ENCODE data around the gene ARHGEF11.
"Not testable (repeated sequence)": the region's sequence is repeated elsewhere in the genome, so short reads cannot be mapped to it uniquely, and the experiment has no call there.

The ARHGEF11 gene

GRCh38 chr1:157045250-157046218 lies at the start of gene ARHGEF11:
Gene ARHGEF11, minus strand, starts transcription at chr1:157045742. Its CDS starts 1,412 bp downstream, at chr1:157044330.
- peak; percentile 31 for FAIRE-seq

GRCh38 chr1:157095091-157095490 lies 49.5 kb upstream of the ARHGEF11 start:
- FAIRE-seq (no peak), DNase-seq (ENCODE audit: extremely low spot score, insufficient read length, low read depth) (no peak)

More at GRCh38 chr1:157045250-157046218, at the start of gene ARHGEF11:
- peak; percentile 53 for DNase-seq (ENCODE audit: extremely low spot score, insufficient read length, low read depth)

GRCh38 chr1:157092831-157093230 lies 47.3 kb upstream of the ARHGEF11 start:
- no peak for FAIRE-seq

GRCh38 chr1:157091668-157092273 lies 46.2 kb upstream of the ARHGEF11 start:
- no peak for DNase-seq (ENCODE audit: extremely low spot score, insufficient read length, low read depth)
- FAIRE-seq: no peak

More at GRCh38 chr1:157092831-157093230, 47.3 kb upstream of the ARHGEF11 start:
- no peak for DNase-seq (ENCODE audit: extremely low spot score, insufficient read length, low read depth)

GRCh38 chr1:157091186-157091585 lies 45.6 kb upstream of the ARHGEF11 start:
- DNase-seq (ENCODE audit: extremely low spot score, insufficient read length, low read depth): no peak
- no peak for FAIRE-seq

GRCh38 chr1:157090771-157091170 lies 45.2 kb upstream of the ARHGEF11 start:
- FAIRE-seq: no peak
- no peak for DNase-seq (ENCODE audit: extremely low spot score, insufficient read length, low read depth)

- FAIRE-seq (peak; percentile 87), DNase-seq (ENCODE audit: extremely low spot score, insufficient read length, low read depth) (peak; percentile 69)
These were observed 44.7 kb upstream of the ARHGEF11 start for GRCh38 chr1:157090196-157090647.

GRCh38 chr1:157089789-157090188 lies 44.2 kb upstream of the ARHGEF11 start:
- no peak for DNase-seq (ENCODE audit: extremely low spot score, insufficient read length, low read depth)
- no peak for FAIRE-seq

GRCh38 chr1:157088607-157089006 lies 43.1 kb upstream of the ARHGEF11 start:
- FAIRE-seq: no peak
- no peak for DNase-seq (ENCODE audit: extremely low spot score, insufficient read length, low read depth)

- FAIRE-seq: no peak
These were observed 41.5 kb upstream of the ARHGEF11 start for GRCh38 chr1:157087030-157087429.

GRCh38 chr1:157086299-157086698 lies 40.8 kb upstream of the ARHGEF11 start:
- DNase-seq (ENCODE audit: extremely low spot score, insufficient read length, low read depth) (no peak), FAIRE-seq (no peak)

More at GRCh38 chr1:157087030-157087429, 41.5 kb upstream of the ARHGEF11 start:
- DNase-seq (ENCODE audit: extremely low spot score, insufficient read length, low read depth): no peak

- no peak for FAIRE-seq
- DNase-seq (ENCODE audit: extremely low spot score, insufficient read length, low read depth): no peak
These were observed 39.9 kb upstream of the ARHGEF11 start for GRCh38 chr1:157085421-157085820.

GRCh38 chr1:157084720-157085119 lies 39.2 kb upstream of the ARHGEF11 start:
- no peak for FAIRE-seq
- DNase-seq (ENCODE audit: extremely low spot score, insufficient read length, low read depth): no peak

GRCh38 chr1:157081707-157082106 lies 36.2 kb upstream of the ARHGEF11 start:
- no peak for DNase-seq (ENCODE audit: extremely low spot score, insufficient read length, low read depth)

GRCh38 chr1:157080714-157081113 lies 35.2 kb upstream of the ARHGEF11 start:
- no peak for FAIRE-seq
- no peak for DNase-seq (ENCODE audit: extremely low spot score, insufficient read length, low read depth)

More at GRCh38 chr1:157081707-157082106, 36.2 kb upstream of the ARHGEF11 start:
- no peak for FAIRE-seq

- DNase-seq (ENCODE audit: extremely low spot score, insufficient read length, low read depth) (no peak), FAIRE-seq (no peak)
These were observed 31.9 kb upstream of the ARHGEF11 start for GRCh38 chr1:157077394-157077793.

GRCh38 chr1:157073944-157074685 lies 28.6 kb upstream of the ARHGEF11 start:
- DNase-seq (ENCODE audit: extremely low spot score, insufficient read length, low read depth) (no peak), FAIRE-seq (peak; percentile 67)

- no peak for FAIRE-seq
- DNase-seq (ENCODE audit: extremely low spot score, insufficient read length, low read depth): no peak
These were observed 24.1 kb upstream of the ARHGEF11 start for GRCh38 chr1:157069601-157070000.

GRCh38 chr1:157059241-157059640 lies 13.7 kb upstream of the ARHGEF11 start:
- FAIRE-seq: peak; percentile 15

GRCh38 chr1:157056269-157056668 lies 10.7 kb upstream of the ARHGEF11 start:
- FAIRE-seq (no peak), DNase-seq (ENCODE audit: extremely low spot score, insufficient read length, low read depth) (no peak)

More at GRCh38 chr1:157059241-157059640, 13.7 kb upstream of the ARHGEF11 start:
- not testable (repeated sequence) for DNase-seq (ENCODE audit: extremely low spot score, insufficient read length, low read depth)
